ENCODE data around the gene JMJD7. TPM values are rescaled to one million over a fixed set of nuclear protein-coding genes. Genes with fewer than 3 reads are reported as not detected.

The JMJD7 gene
- total RNA-seq, 1 experiment from 2014 or later, result 13.5 TPM

- Histone ChIP-seq H3K4me2 (ENCODE audit: low read length) (no peak overlapping the region), H3K79me2 (ENCODE audit: insufficient read depth, low read length) (no peaks in the 10 kb centered on the region), H3K9me2 (ENCODE audit: insufficient read depth) (no peaks in the 10 kb centered on the region), H3K4me1 (ENCODE audit: control insufficient read depth in 1 of 2, insufficient read depth in 2 of 2, low read length in 2 of 2) (peaks cover 0 to 8% of the 10 kb centered on the region in 2 experiments; a peak in 2 of 4 replicates), H3K4me3 (replicated peaks in 1 of 2; ENCODE audit: low read depth in 1 of 2, low read length in 2 of 2) (no peak overlapping the region), H3K27ac (ENCODE audit: low read depth, low read length) (no peak overlapping the region), H3K9me3 (ENCODE audit: control insufficient read depth in 1 of 2, insufficient read depth in 1 of 2, low read depth in 1 of 2, low read length in 2 of 2) (no peaks in the 10 kb centered on the region), H3K27me3 (ENCODE audit: insufficient read depth, low read length) (no peaks in the 10 kb centered on the region), H4K20me1 (ENCODE audit: insufficient read depth) (no peaks in the 10 kb centered on the region), H3K9ac (ENCODE audit: low read length) (no peak overlapping the region), H2AFZ (ENCODE audit: low read depth, low read length, poor library complexity, severe bottlenecking) (no peak overlapping the region), H3K36me3 (ENCODE audit: control insufficient read depth in 1 of 2, insufficient read depth in 2 of 2, low read length in 2 of 2) (peaks cover 0 to 7% of the 10 kb centered on the region in 2 experiments; a peak in 2 of 4 replicates)
- no TSS peak for BruUV-seq (replicated peaks)
- ChIA-PET POLR2A (no interaction called here), RAD21 (ENCODE audit: low non-redundant PET in 1 of 2, low total read pairs in 2 of 2, uncharacterized antibody in 2 of 2, unreplicated experiment in 2 of 2) (no interaction called here), CTCF (interaction anchor here (2.6 to 5.7 kb wide), 3 partner anchors 40 to 347 kb away, joined by 21 to 125 read pairs (median 28); partner anchors contain the start of gene MAPKBP1)
- intact Hi-C loops (cut with micrococcal nuclease), result no loop called here
- DNase-seq (ENCODE audit: low read depth, low spot score) (no peak), ATAC-seq (no peak)
- TF ChIP-seq, protein P1, sequence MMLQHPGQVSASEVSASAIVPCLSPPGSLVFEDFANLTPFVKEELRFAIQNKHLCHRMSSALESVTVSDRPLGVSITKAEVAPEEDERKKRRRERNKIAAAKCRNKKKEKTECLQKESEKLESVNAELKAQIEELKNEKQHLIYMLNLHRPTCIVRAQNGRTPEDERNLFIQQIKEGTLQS (IDR thresholded peaks at IDR 0.05), result no peak
- TF ChIP-seq SRF (IDR thresholded peaks at IDR 0.05; ENCODE audit: low read depth) (no peak), CTCF (IDR thresholded peaks at IDR 0.05 in 2 of 3, conservative IDR thresholded peaks at IDR 0.05 in 1 of 3; ENCODE audit: borderline replicate concordance in 1 of 3, insufficient read depth in 1 of 3, low read depth in 2 of 3, low read length in 2 of 3) (no peak), EGR1 (IDR thresholded peaks at IDR 0.05; ENCODE audit: low read depth) (no peak), ZNF274 (IDR thresholded peaks at IDR 0.05; ENCODE audit: low read depth, low read length) (no peak), SP1 (IDR thresholded peaks at IDR 0.05; ENCODE audit: low read depth) (no peak), ELF1 (IDR thresholded peaks at IDR 0.05; ENCODE audit: borderline replicate concordance, low read depth) (no peak), FOSL1 (IDR thresholded peaks at IDR 0.05; ENCODE audit: low read depth) (no peak), CBX3 (IDR thresholded peaks at IDR 0.05; ENCODE audit: low read depth) (no peak), TCF7L2 (IDR thresholded peaks at IDR 0.05; ENCODE audit: borderline replicate concordance, extremely low read depth, insufficient read depth, insufficient read length) (no peak), POLR2A (IDR thresholded peaks at IDR 0.05; ENCODE audit: borderline replicate concordance, extremely low read depth, insufficient read depth, insufficient read length) (no peak), POLR2AphosphoS5 (IDR thresholded peaks at IDR 0.05; ENCODE audit: low read depth, low read length) (no peak), ZFX (IDR thresholded peaks at IDR 0.05) (no peak), CEBPB (IDR thresholded peaks at IDR 0.05; ENCODE audit: low read depth) (no peak), RAD21 (IDR thresholded peaks at IDR 0.05; ENCODE audit: low read depth) (no peak), SIN3A (IDR thresholded peaks at IDR 0.05; ENCODE audit: low read depth) (no peak), EZH2phosphoT487 (IDR thresholded peaks at IDR 0.05; ENCODE audit: borderline replicate concordance) (no peak), EZH2 (IDR thresholded peaks at IDR 0.05) (no peak)
- TF ChIP-seq, protein P2, sequence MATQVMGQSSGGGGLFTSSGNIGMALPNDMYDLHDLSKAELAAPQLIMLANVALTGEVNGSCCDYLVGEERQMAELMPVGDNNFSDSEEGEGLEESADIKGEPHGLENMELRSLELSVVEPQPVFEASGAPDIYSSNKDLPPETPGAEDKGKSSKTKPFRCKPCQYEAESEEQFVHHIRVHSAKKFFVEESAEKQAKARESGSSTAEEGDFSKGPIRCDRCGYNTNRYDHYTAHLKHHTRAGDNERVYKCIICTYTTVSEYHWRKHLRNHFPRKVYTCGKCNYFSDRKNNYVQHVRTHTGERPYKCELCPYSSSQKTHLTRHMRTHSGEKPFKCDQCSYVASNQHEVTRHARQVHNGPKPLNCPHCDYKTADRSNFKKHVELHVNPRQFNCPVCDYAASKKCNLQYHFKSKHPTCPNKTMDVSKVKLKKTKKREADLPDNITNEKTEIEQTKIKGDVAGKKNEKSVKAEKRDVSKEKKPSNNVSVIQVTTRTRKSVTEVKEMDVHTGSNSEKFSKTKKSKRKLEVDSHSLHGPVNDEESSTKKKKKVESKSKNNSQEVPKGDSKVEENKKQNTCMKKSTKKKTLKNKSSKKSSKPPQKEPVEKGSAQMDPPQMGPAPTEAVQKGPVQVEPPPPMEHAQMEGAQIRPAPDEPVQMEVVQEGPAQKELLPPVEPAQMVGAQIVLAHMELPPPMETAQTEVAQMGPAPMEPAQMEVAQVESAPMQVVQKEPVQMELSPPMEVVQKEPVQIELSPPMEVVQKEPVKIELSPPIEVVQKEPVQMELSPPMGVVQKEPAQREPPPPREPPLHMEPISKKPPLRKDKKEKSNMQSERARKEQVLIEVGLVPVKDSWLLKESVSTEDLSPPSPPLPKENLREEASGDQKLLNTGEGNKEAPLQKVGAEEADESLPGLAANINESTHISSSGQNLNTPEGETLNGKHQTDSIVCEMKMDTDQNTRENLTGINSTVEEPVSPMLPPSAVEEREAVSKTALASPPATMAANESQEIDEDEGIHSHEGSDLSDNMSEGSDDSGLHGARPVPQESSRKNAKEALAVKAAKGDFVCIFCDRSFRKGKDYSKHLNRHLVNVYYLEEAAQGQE (IDR thresholded peaks at IDR 0.05; ENCODE audit: low read depth), result no peak
- TF ChIP-seq, protein P3, sequence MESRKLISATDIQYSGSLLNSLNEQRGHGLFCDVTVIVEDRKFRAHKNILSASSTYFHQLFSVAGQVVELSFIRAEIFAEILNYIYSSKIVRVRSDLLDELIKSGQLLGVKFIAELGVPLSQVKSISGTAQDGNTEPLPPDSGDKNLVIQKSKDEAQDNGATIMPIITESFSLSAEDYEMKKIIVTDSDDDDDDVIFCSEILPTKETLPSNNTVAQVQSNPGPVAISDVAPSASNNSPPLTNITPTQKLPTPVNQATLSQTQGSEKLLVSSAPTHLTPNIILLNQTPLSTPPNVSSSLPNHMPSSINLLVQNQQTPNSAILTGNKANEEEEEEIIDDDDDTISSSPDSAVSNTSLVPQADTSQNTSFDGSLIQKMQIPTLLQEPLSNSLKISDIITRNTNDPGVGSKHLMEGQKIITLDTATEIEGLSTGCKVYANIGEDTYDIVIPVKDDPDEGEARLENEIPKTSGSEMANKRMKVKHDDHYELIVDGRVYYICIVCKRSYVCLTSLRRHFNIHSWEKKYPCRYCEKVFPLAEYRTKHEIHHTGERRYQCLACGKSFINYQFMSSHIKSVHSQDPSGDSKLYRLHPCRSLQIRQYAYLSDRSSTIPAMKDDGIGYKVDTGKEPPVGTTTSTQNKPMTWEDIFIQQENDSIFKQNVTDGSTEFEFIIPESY (IDR thresholded peaks at IDR 0.05; ENCODE audit: extremely low read depth, insufficient replicate concordance, low read length), result no peak
Observed at GRCh38 chr15:41812820-41813375, 15.0 kb upstream of the JMJD7 start.

Data from HCT116 (cell line).